Measurements from ENCODE around the gene TMC6. TPM values are rescaled to one million over a fixed set of nuclear protein-coding genes. Genes with fewer than 3 reads are reported as not detected.

The TMC6 gene
- total and polyA plus RNA-seq, 4 donors, result 5.5 to 63.2 (median 21.4) TPM

GRCh38 chr17:78132084-78132676 lies 3.6 kb upstream of the TMC6 start:
- H3K4me1 ChIP-seq (ENCODE audit: control insufficient read depth in 1 of 2, insufficient read depth in 2 of 2, low read length in 2 of 2), result no peaks in the 10 kb centered on the region
- no peak overlapping the region for H3K27ac ChIP-seq (ENCODE audit: low read depth in 1 of 2, low read length in 2 of 2)
- no peaks in the 10 kb centered on the region for H3K27me3 ChIP-seq (ENCODE audit: control insufficient read depth in 1 of 2, insufficient read depth in 2 of 2, low read length in 1 of 2)
- ATAC-seq (ENCODE audit: low FRiP score) (no peak), DNase-seq (peak in 1 of 2 donors; percentile 54)
- no peak overlapping the region for H3K4me3 ChIP-seq (ENCODE audit: low read length in 2 of 2)
- 28 to 39% methylated on average over 23 to 38 of the region's 38 CpGs for WGBS, 2 donors
- intact Hi-C loops (cut with DNase I), result no loop called here
- H3K36me3 ChIP-seq (ENCODE audit: control insufficient read depth in 1 of 2, insufficient read depth in 2 of 2, low read length in 1 of 2), result no peaks in the 10 kb centered on the region
- H3K9me3 ChIP-seq (ENCODE audit: control insufficient read depth, low read length), result no peaks in the 10 kb centered on the region

DNA sequence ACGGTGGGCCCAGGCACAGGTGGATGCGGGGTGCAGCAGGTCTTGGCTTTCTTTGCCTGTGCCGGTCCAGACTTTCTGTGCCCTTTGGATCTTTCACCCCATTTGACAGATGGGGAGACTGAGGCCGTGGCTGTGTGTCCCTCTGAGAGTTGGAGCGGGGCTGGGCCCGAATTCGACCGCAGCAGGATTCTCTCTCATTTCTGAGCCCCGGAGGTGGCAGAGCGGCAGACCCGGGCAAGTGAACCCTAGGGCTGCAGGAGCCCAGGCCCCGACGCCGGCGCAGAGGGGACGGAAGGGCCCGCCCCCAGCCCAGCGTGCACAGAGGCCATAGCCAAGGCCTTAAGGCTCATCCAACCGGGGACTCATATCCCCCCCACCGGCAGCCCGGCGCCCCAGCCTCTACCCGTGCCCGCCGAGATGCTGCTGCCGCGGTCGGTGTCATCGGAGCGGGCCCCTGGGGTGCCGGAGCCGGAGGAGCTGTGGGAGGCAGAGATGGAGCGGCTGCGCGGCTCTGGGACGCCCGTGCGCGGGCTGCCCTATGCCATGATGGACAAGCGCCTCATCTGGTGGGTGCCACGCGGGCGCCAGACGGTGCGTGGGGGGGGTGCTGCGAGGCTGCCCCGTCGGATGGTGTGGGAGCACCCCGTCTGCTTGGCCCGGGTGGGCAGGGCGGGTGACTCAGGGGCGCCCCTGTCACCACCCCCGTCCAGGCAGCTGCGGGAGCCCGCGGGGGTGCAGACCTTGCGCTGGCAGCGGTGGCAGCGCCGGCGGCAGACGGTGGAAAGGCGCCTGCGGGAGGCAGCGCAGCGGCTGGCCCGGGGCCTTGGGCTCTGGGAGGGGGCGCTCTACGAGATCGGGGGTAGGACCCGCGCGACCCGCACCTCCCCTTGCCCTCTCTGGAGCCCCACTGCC lies 2.9 kb upstream of the TMC6 start:
- intact Hi-C loops (cut with DNase I), result no loop called here
- H3K4me1 ChIP-seq (ENCODE audit: control insufficient read depth in 1 of 2, insufficient read depth in 2 of 2, low read length in 2 of 2), result no peaks in the 10 kb centered on the region
- H3K27me3 ChIP-seq (ENCODE audit: control insufficient read depth in 1 of 2, insufficient read depth in 2 of 2, low read length in 1 of 2), result no peaks in the 10 kb centered on the region
- no peaks in the 10 kb centered on the region for H3K36me3 ChIP-seq (ENCODE audit: control insufficient read depth in 1 of 2, insufficient read depth in 2 of 2, low read length in 1 of 2)
- ATAC-seq (ENCODE audit: low FRiP score), result no peak
- no peak overlapping the region for H3K4me3 ChIP-seq (ENCODE audit: low read length in 2 of 2)
- peak in 1 of 2 donors; percentile 82 for DNase-seq
- H3K9me3 ChIP-seq (ENCODE audit: control insufficient read depth, low read length), result no peaks in the 10 kb centered on the region
- 22 to 34% methylated on average over 51 to 74 of the region's 74 CpGs for WGBS, 2 donors
- no peak overlapping the region for H3K27ac ChIP-seq (ENCODE audit: low read depth in 1 of 2, low read length in 2 of 2)

- no peaks in the 10 kb centered on the region for H3K4me1 ChIP-seq (ENCODE audit: control insufficient read depth in 1 of 2, insufficient read depth in 2 of 2, low read length in 2 of 2)
- intact Hi-C loops (cut with DNase I), result no loop called here
- H3K4me3 ChIP-seq (ENCODE audit: low read length in 2 of 2), result no peak within 1 kb of the TSS
- no peaks in the 10 kb centered on the region for H3K9me3 ChIP-seq (ENCODE audit: control insufficient read depth, low read length)
- 85 to 95% methylated on average over 10 of the region's 10 CpGs for WGBS, 2 donors
- DNase-seq (no peak), ATAC-seq (ENCODE audit: low FRiP score) (no peak)
- no peaks in the 10 kb centered on the region for H3K36me3 ChIP-seq (ENCODE audit: control insufficient read depth in 1 of 2, insufficient read depth in 2 of 2, low read length in 1 of 2)
- H3K27me3 ChIP-seq (ENCODE audit: control insufficient read depth in 1 of 2, insufficient read depth in 2 of 2, low read length in 1 of 2), result no peaks in the 10 kb centered on the region
- no peak within 1 kb of the TSS for H3K27ac ChIP-seq (ENCODE audit: low read depth in 1 of 2, low read length in 2 of 2)
Observed at GRCh38 chr17:78130437-78131101, 2.0 kb upstream of the TMC6 start, which contains the start of gene TMC8. Gene TMC8 (plus strand): TSS chr17:78130771. CDS start chr17:78131589, 818 bp downstream.

DNA sequence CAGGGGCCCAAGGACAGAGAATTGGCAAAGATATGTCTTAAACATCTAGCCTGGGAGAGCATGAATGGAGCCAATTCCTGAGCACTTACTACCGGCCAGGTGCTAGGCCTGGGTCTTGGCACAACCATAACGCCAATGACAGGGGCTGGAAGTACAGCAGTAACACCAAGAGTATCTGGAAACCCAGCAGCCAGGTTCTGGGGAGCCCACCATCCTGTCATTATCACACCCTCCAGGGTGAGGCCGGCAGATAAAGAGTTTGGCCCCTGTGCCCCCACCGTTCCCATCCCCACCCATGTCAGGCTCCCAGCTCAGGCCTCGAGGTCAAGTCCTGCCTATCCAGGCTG lies 1.5 kb upstream of the TMC6 start:
- Histone ChIP-seq H3K36me3 (ENCODE audit: control insufficient read depth in 1 of 2, insufficient read depth in 2 of 2, low read length in 1 of 2) (no peaks in the 10 kb centered on the region), H3K27ac (ENCODE audit: low read depth in 1 of 2, low read length in 2 of 2) (no peak overlapping the region), H3K4me1 (ENCODE audit: control insufficient read depth in 1 of 2, insufficient read depth in 2 of 2, low read length in 2 of 2) (no peaks in the 10 kb centered on the region), H3K27me3 (ENCODE audit: control insufficient read depth in 1 of 2, insufficient read depth in 2 of 2, low read length in 1 of 2) (no peaks in the 10 kb centered on the region), H3K4me3 (ENCODE audit: low read length in 2 of 2) (no peak overlapping the region), H3K9me3 (ENCODE audit: control insufficient read depth, low read length) (no peaks in the 10 kb centered on the region)
- no peak for ATAC-seq (ENCODE audit: low FRiP score)
- intact Hi-C loops (cut with DNase I), result no loop called here
- no peak for DNase-seq
- WGBS, 2 donors, result 81 to 88% methylated on average over 5 of the region's 5 CpGs

DNA sequence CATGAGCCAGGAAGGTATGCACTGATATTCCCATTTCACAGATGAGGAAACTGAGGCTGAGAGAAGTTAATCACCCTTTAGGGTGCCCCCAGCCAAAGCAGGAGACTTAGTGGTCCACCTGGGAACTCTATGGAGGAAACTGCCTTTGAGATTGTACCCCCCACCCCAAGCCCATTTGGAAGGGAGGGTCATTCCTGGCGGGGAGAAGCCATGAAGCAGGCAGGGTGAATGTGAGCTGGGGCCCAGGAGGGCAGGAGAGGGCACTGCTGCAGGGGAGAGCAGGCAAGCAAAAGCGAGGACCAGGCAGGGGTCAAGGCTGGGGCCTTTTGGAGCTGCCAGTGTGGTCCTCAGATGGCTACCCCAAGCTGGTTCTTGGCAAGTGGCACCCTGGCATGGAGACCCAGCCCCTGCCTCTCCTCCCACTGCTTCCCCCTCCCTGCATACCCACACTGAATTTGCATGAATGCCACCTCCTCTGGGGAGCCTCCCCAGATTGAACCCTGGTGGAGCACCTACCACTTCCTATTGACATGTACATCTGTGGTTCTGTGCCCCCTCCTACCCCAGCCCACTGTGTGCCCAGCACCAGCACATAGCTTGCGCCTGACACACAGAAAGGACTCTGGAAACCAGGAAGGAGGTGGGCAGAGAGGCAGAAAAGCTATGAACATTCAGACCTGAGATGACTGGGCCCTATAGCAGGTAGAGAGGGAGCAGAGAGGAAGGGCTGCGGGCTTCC lies 965 bp upstream of the TMC6 start:
- intact Hi-C loops (cut with DNase I), result no loop called here
- no peak for DNase-seq
- WGBS, 2 donors, result 93 to 95% methylated on average over 4 of the region's 4 CpGs

GRCh38 chr17:78127888-78128550 lies 536 bp downstream of the TMC6 start:
- WGBS, 2 donors, result 9 to 10% methylated on average over 36 to 39 of the region's 39 CpGs
- H3K4me3 ChIP-seq (ENCODE audit: low read length in 2 of 2), result peak overlapping the region in 1 of 2 donors; percentile 2
- ATAC-seq (ENCODE audit: low FRiP score), result no peak
- no peaks in the 10 kb centered on the region for H3K36me3 ChIP-seq (ENCODE audit: control insufficient read depth in 1 of 2, insufficient read depth in 2 of 2, low read length in 1 of 2)
- no peak for DNase-seq
- intact Hi-C loops (cut with DNase I), result no loop called here
- H3K27me3 ChIP-seq (ENCODE audit: control insufficient read depth in 1 of 2, insufficient read depth in 2 of 2, low read length in 1 of 2), result no peaks in the 10 kb centered on the region
- no peaks in the 10 kb centered on the region for H3K4me1 ChIP-seq (ENCODE audit: control insufficient read depth in 1 of 2, insufficient read depth in 2 of 2, low read length in 2 of 2)
- no peak overlapping the region for H3K27ac ChIP-seq (ENCODE audit: low read depth in 1 of 2, low read length in 2 of 2)
- H3K9me3 ChIP-seq (ENCODE audit: control insufficient read depth, low read length), result no peaks in the 10 kb centered on the region

More for the DNA sequence above, 965 bp upstream of the TMC6 start:
- Histone ChIP-seq H3K36me3 (ENCODE audit: control insufficient read depth in 1 of 2, insufficient read depth in 2 of 2, low read length in 1 of 2) (no peaks in the 10 kb centered on the region), H3K27ac (ENCODE audit: low read depth in 1 of 2, low read length in 2 of 2) (no peak overlapping the region), H3K4me3 (ENCODE audit: low read length in 2 of 2) (no peak overlapping the region), H3K9me3 (ENCODE audit: control insufficient read depth, low read length) (no peaks in the 10 kb centered on the region), H3K4me1 (ENCODE audit: control insufficient read depth in 1 of 2, insufficient read depth in 2 of 2, low read length in 2 of 2) (no peaks in the 10 kb centered on the region), H3K27me3 (ENCODE audit: control insufficient read depth in 1 of 2, insufficient read depth in 2 of 2, low read length in 1 of 2) (no peaks in the 10 kb centered on the region)
- ATAC-seq (ENCODE audit: low FRiP score), result no peak

DNA sequence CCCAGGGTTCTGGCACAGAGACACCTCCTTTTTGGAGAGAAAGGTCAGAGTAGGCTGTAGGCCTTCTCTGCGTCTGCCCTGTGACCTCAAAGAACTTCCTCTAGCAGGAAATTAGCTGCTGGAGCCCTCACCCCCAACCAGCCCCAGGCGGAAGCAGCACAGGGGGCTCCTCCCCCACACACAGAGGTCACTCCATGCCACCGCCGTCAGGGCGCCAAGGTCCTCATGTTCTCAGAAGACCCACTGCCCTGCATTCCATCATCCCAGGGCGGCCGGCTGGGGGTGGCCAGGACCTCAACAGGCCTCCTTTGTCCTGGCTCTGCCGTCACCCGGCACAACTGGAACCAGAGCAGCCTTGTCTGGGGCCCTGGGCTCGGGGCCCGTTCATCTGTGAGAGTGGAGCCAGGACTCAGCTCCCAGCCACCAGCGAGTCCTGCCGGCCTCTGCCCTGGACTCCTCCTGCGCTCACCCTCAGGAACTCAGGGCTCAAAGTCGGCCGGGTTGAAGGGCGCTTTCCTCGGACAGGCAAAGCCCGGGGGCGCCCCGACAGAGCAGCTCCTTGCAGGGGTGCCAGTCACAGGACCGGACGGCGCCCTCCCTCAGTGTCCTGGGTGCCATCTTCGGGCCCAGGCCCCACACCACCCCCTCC lies 1.2 kb downstream of the TMC6 start:
- intact Hi-C loops (cut with DNase I), result no loop called here
- peak; percentile 9 for ATAC-seq (ENCODE audit: low FRiP score)
- peak; percentile 82 to 85 for DNase-seq
- Histone ChIP-seq H3K4me3 (ENCODE audit: low read length in 2 of 2) (no peak overlapping the region), H3K4me1 (ENCODE audit: control insufficient read depth in 1 of 2, insufficient read depth in 2 of 2, low read length in 2 of 2) (no peaks in the 10 kb centered on the region), H3K36me3 (ENCODE audit: control insufficient read depth in 1 of 2, insufficient read depth in 2 of 2, low read length in 1 of 2) (no peaks in the 10 kb centered on the region), H3K27me3 (ENCODE audit: control insufficient read depth in 1 of 2, insufficient read depth in 2 of 2, low read length in 1 of 2) (no peaks in the 10 kb centered on the region), H3K27ac (ENCODE audit: low read depth in 1 of 2, low read length in 2 of 2) (no peak overlapping the region), H3K9me3 (ENCODE audit: control insufficient read depth, low read length) (no peaks in the 10 kb centered on the region)
- 36 to 40% methylated on average over 25 of the region's 25 CpGs for WGBS, 2 donors

DNA sequence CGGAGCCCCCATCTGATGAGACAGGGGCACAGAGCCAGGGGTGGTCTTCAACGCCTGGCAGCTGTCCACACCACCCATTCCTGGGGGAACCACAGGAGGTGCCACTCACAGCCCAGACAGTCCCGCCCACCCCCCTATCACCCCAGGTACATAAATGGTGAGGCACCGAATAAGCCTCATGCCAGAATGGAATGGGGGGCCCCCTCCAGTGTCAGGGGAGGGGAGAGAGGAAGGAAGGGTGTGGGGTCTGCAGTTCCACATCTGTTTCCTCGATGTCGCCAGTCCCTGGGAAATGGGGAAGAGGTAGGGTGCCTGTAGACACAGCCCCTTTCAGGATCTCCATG lies 1.7 kb downstream of the TMC6 start:
- Histone ChIP-seq H3K27ac (ENCODE audit: low read depth in 1 of 2, low read length in 2 of 2) (no peak overlapping the region), H3K4me1 (ENCODE audit: control insufficient read depth in 1 of 2, insufficient read depth in 2 of 2, low read length in 2 of 2) (no peaks in the 10 kb centered on the region), H3K9me3 (ENCODE audit: control insufficient read depth, low read length) (no peaks in the 10 kb centered on the region), H3K36me3 (ENCODE audit: control insufficient read depth in 1 of 2, insufficient read depth in 2 of 2, low read length in 1 of 2) (no peaks in the 10 kb centered on the region), H3K27me3 (ENCODE audit: control insufficient read depth in 1 of 2, insufficient read depth in 2 of 2, low read length in 1 of 2) (no peaks in the 10 kb centered on the region), H3K4me3 (ENCODE audit: low read length in 2 of 2) (no peak overlapping the region)
- WGBS, 2 donors, result 88 to 91% methylated on average over 6 of the region's 6 CpGs
- DNase-seq (no peak), ATAC-seq (ENCODE audit: low FRiP score) (no peak)
- intact Hi-C loops (cut with DNase I), result no loop called here
